GM12891 (cell line): ENCODE measurements around the gene SLC50A1.

Experiments used
- PAX5 ChIP-seq: IDR thresholded peaks from 2 replicates; pipeline ENCODE4 v1.6.1; 2011; ENCODE audit warnings: low read length, moderate library complexity, mild to moderate bottlenecking; ENCODE audit not compliant: insufficient read depth, severe bottlenecking
- POLR2A ChIP-seq: IDR thresholded peaks from 2 replicates; pipeline ENCODE4 v1.6.1; 2011; ENCODE audit warnings: low read depth, low read length, control low read depth
- POLR2AphosphoS5 ChIP-seq: IDR thresholded peaks from 2 replicates; pipeline ENCODE4 v1.6.1; 2011; ENCODE audit warnings: low read depth, low read length, control low read depth
- TAF1 ChIP-seq: IDR thresholded peaks from 2 replicates; pipeline ENCODE4 v1.6.1; 2011; ENCODE audit warnings: low read depth, low read length, control low read depth

DNA sequence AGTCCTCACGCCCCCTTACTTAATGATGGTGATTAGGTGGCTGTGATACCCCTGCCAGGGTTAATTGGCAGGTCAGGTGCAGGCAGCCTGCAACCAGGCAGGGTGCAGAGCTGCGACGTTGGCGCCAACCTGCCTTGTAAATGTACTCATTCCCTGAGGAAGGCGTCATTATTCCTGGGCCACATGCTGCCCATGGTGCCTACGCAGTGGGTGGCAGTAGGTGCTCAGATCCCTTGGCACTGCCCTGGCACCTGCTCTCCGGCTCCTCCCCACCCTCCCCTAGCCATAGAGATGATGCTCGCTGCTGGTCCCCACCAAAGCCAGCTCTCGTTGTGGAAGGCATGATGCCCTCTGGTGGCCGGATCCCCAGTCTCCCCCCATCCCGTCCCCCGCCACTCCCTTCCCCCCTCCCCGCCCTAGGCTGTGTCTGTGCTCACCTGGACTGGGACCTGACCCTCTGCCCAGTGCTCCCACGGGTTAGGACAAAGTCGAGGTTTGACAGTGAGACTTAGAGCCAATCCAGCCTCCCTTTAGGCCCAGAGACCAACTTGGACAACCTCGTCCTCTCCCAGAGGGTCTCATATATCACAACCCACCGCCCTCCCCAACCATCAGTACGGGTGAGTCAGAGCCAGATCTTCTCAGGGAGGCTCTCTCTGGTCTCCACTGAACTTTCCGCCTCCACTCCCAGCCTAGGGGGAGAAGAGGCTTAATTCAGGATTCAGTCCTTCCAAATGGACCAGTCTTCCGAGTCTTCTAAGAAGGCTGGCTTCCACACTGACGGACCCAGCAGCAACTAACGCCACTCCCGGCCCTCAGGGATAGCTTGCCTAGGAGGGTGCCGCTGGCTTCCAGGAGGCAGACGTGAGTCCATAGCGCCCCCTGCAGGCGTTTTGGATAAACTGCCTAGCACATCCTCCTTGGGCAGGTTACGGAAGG, 31.8 kb downstream of the SLC50A1 start:
- TF ChIP-seq TAF1 (no peak), POLR2A (no peak), POLR2AphosphoS5 (no peak), PAX5 (no peak)
